Activated CD4-positive, CD25-positive, alpha-beta regulatory T cell treated with anti-CD3 and anti-CD28 coated beads, Interleukin-2, amount 50 U/mL, for 72 hours (primary cell): Measurements from ENCODE around the gene BCL2L14.
"Not testable (repeated sequence)": the region's sequence is repeated elsewhere in the genome, so short reads cannot be mapped to it uniquely, and the experiment has no call there.

Experiments used
- DNase-seq: peaks from one replicate; pipeline ENCODE4 v3.0.0; 2021

BCL2L14 gene

DNA sequence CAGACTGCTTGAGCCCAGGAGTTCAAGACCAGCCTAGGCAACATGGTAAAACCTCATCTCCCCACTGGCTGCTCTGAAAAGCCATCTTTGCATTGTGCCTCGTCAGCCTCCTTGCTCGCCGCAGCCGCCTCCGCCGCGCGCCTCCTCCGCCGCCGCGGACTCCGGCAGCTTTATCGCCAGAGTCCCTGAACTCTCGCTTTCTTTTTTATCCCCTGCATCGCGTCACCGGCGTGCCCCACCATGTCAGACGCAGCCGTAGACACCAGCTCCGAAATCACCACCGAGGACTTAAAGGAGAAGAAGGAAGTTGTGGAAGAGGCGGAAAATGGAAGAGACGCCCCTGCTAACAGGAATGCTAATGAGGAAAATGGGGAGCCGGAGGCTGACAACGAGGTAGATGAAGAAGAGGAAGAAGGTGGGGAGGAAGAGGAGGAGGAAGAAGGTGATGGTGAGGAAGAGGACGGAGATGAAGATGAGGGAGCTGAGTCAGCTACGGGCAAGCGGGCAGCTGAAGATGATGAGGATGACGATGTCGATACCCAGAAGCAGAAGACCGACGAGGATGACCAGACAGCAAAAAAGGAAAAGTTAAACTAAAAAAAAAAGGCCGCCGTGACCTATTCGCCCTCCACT lies 40.3 kb downstream of the BCL2L14 start:
- DNase-seq, result not testable (repeated sequence)

DNA sequence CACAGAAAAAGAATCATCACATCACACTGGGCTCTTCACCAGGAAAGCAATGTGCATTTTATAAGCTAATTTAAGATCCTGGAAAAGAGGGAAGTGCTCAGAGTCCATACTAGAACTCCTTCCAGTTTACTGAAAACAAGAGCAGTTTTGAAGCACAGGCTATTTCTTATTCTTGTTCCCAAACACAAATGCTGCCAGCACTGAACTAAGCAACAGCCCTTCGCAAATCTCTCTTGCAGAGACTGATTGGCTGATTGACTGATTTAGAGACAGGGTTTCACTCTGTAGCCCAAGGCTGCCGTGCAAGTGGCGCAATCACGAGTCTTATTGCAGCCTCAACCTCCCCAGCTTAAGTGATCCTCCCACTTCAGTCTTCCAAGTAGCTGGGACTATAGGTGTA lies 44.8 kb downstream of the BCL2L14 start:
- DNase-seq, result no peak

DNA sequence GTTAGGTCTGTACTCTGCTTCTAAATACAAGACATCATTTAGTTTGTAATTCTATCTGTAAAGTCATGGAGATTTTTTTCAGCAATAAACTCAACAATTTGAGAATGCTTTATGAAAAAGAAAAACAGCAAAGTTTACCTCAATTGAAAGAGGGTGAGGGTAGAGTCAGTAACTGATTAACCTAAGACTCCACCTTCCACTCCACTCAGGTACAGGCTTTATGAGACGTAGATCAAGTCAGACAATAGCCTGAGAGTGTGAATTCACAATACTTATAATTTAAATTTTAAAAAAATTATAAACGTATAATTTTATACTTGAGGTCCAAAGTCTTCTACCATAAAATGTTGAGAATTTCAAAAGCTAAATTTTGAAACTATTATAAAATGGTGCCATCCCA lies 45.9 kb downstream of the BCL2L14 start:
- no peak for DNase-seq

DNA sequence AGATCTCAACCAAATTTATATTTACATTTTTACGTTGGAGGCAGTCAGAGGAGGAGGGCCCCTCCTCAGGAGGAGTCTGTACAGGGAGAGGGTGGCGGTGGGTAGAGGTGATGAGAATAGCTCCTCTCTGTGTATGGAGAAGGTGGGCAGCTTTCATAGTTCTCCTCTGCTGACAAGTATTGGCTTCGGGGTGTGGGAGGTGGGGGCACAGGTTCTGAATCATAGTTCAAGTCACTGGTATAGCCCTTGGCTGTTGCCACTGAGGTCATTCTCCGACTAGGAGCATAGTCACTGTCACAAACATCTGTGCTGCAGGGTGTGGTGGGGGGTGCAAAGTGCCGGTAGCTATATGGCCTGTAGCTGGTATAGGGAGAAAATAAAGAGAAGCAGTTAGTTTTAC lies 50.3 kb downstream of the BCL2L14 start:
- DNase-seq, result no peak

- DNase-seq, result no peak
These were observed 52.4 kb downstream of the BCL2L14 start for GRCh38 chr12:12123036-12123604.

- no peak for DNase-seq
These were observed 55.8 kb downstream of the BCL2L14 start for GRCh38 chr12:12126551-12126950.

GRCh38 chr12:12127304-12127703 lies 56.6 kb downstream of the BCL2L14 start:
- DNase-seq, result no peak

- no peak for DNase-seq
These were observed 57.9 kb downstream of the BCL2L14 start for GRCh38 chr12:12128670-12129069.

DNA sequence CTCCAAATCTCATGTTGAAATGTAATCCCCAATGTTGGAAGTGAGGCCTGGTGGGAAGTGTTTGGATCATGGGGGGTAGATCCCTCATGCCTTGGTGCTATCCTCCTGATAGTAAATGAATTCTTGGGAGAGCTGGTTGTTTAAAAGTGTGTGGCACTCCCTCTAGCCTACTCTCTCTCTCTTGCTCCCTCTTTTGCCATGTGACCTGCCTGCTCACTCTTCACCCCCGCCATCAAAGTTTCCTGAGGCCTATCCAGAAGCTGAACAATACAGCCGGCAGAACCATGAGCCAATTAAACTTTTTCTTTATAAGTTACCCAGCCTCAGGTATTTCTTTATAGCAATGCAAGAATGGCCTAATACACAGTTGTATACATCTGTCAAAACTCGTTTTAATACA lies 62.5 kb downstream of the BCL2L14 start:
- DNase-seq, result no peak

GRCh38 chr12:12133785-12134184 lies 63.0 kb downstream of the BCL2L14 start:
- no peak for DNase-seq

- no peak for DNase-seq
These were observed 67.7 kb downstream of the BCL2L14 start for GRCh38 chr12:12138203-12139154.

DNA sequence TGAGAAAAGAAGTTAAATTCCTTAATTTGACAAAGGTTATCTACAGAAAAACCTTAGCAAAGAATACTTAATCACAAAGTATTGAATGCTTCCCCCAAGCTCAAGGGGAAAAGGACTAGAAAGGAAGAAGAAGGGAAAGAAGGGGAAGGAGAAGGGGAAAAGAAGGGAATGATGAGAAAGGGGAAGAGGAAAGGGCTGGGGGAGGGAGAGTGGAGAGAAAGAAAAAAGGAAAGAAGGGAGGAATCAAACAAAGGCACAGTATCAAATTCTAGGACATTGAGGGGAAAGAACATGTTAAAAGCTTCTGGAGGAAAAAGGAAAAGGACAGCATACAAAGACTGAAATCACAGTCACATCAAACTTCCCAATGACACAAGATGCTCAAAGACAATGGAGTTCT lies 70.3 kb downstream of the BCL2L14 start:
- no peak for DNase-seq

- not testable (repeated sequence) for DNase-seq
These were observed 73.8 kb downstream of the BCL2L14 start for GRCh38 chr12:12144531-12144930.

DNA sequence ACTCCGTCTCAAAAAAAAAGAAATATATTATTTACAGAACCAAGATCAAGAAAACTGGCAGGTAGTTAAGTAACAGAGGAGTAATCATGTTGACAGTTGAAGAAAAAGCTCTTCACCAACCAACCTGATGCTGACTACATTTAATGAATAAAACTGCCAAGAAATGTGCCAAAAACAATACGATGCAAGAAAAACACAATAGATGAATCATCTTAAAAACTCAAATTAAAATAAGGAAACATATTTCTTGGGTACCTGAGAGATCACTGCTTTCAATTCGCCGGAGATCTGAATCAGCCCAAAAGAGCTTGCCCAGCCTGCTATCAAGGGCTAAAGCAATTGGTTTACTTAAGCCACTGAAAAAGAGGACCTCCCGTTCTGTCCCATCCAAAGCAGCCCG lies 76.4 kb downstream of the BCL2L14 start:
- no peak for DNase-seq
